ENCODE results near the gene CCL2.
"Not testable (repeated sequence)": the region's sequence is repeated elsewhere in the genome, so short reads cannot be mapped to it uniquely, and the experiment has no call there.

CCL2 gene

DNA sequence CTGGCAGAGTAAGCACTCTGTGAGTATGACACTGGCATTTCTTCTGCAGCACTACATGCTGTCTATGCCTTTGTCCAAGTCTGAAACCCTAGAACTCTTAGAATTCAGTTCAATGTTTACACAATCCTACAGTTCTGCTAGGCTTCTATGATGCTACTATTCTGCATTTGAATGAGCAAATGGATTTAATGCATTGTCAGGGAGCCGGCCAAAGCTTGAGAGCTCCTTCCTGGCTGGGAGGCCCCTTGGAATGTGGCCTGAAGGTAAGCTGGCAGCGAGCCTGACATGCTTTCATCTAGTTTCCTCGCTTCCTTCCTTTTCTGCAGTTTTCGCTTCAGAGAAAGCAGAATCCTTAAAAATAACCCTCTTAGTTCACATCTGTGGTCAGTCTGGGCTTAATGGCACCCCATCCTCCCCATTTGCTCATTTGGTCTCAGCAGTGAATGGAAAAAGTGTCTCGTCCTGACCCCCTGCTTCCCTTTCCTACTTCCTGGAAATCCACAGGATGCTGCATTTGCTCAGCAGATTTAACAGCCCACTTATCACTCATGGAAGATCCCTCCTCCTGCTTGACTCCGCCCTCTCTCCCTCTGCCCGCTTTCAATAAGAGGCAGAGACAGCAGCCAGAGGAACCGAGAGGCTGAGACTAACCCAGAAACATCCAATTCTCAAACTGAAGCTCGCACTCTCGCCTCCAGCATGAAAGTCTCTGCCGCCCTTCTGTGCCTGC lies at the start of gene CCL2:
Gene CCL2, plus strand, starts transcription at position 635 of the 730 bp plus-strand sequence. Its CDS starts 65 bp downstream, at position 700.
- DNase-seq (ENCODE audit: low read depth), result no peak

DNA sequence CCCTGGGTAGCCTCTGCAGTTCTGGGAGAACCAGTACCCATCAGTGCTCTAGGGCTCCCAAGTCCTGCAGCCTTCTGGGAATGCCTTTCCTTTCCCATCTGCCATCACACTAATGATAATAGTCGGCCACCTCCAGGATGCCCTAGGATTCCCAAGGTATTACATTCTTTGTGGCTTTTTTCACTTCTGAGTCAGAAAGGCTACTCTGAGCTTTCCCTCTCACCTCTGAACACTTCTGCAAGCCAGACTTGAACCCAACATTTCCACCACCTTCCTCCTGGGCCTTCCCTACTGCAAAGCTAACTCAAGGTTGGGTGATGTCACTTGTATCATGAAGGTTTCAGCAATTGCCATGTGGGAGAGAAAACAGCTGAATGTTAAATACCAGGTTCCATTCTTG lies 49.7 kb upstream of the CCL2 start:
- no peak for DNase-seq (ENCODE audit: low read depth)

DNA sequence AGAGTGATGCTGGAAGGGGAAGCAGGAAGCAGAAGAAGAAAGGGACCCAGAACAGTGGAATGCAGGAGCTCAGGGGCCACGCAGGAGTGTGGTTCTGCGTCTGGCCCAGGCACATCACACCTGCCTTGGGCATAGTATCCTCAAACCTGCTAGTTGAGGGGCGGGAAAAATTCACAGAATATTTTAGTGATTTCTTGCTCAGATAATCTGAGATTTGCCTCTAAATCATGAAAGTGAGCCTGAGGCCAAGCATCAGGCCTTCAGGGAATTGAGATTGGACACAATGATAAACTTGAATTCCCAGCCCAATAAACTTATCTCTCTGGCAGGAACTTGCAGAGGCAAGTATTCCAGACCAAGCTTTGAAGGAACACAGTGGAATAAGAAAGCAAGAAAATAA lies 48.5 kb upstream of the CCL2 start:
- DNase-seq (ENCODE audit: low read depth), result no peak

DNA sequence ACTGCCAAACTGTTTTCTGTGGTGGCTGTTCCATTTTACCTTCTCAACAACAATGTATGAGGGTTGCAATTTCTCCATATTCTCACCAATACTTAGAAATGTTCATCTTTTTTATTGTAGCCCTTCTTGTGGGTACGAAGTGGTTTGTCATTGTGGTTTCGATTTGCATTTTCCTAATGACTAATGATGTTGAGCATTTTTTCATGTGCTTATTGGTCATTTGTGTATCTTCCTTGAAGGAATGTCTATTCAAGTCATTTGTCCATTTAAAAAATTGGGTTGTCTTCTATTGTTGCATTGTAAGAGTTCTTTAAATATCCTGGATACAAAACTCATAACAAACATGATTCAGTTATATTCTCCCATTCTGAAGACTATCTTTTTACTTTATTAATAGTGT lies 47.5 kb upstream of the CCL2 start:
- DNase-seq (ENCODE audit: low read depth), result no peak

DNA sequence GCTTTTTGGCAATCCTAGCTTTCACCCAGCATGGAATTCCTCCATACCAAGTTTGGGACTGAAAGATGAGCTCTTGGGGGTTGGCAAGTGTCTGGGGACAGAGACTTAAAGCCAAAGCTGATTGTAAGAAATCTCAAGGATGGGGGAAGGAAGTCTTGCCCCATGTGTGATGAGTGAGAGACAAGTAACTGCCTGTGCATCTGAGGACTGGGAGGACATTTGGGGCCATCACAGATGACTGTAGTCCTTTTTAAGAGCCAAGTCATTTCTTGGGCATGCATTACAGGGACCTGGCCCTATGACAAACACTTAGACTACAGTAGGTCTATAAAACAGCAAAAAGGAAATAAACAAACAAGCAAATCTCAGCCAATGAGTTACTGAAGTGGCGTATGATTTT lies 36.3 kb upstream of the CCL2 start:
- no peak for DNase-seq (ENCODE audit: low read depth)

DNA sequence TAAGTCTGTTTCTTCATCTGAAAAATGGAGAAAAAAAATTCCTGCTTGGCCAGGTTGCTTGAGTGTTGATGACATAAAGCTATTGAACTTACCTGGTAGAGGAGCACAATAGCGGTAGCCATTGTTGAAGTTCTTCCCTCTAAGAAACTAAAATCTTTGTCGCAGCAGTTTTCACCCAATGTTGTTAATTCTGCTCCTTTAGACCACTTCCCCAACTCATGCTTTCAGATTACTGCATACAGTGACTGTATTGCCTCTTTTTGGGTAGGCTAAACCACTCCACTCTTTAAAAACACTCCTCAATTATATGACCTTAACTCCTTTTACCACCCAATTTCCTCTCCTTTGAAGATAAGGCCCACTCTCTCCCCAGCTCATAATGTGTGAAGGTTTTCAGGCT lies 35.7 kb upstream of the CCL2 start:
- no peak for DNase-seq (ENCODE audit: low read depth)

DNA sequence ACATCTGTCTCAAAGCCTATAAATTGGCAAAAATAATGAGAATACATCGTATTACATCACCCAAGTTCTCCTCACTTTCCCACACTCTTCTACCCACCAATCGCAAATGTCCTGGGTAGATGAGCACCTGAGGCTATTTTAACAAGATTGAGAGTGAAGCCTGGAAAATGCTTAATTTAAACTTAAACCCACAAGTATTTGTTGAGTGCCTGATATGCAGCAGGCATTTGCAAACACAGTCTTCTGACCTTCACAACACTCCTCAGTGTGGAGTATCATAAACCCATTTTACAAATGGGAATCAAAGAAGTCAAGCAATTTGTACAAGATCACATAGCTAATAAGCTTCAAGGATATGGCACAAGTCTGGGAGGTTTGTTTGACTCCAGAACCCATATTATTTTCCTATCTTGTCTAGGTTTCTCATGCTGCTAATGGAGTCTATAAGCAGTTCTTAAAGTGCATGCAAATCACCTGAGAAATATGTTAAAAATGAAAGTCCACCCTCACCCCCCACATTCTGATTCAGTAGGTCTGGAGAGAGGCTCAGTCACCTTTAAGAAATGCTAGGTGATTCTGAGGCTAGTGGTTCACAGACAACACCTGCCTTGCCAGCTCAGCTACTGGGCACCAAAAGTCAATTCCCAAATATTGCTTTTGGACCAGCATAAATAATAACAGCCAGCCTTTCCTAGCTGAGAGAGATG lies 34.9 kb upstream of the CCL2 start:
- DNase-seq (ENCODE audit: low read depth), result no peak

DNA sequence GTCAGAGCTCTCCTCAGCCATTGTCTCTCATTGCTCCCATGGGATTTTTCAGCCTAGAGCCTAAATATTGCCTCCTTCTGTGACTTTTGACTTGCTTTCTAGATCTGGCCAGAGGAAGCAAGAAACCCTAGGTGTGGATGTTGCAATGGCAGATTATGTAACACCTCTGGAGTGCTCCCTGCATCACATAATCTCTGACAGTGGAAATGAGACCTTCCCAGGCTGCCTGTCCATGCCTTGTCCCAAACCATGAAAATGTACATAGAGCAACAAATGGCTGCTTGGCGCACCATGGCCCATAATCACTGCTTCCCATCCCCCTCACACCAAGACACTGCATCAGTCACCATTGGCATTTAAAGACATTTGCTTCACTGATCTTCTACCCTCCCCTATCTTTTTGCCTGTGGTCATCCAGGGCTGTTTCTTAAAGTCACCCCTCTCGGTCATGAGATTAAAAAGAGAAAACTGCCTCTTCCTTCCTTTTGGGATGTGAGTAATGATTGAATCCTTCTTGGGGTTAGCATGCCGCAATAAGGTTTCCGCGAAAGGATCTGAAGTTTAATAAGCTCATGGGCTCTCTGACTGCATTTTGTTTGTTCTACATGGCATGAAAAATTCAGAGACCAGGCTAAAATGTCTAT lies 34.2 kb upstream of the CCL2 start:
- DNase-seq (ENCODE audit: low read depth), result no peak

DNA sequence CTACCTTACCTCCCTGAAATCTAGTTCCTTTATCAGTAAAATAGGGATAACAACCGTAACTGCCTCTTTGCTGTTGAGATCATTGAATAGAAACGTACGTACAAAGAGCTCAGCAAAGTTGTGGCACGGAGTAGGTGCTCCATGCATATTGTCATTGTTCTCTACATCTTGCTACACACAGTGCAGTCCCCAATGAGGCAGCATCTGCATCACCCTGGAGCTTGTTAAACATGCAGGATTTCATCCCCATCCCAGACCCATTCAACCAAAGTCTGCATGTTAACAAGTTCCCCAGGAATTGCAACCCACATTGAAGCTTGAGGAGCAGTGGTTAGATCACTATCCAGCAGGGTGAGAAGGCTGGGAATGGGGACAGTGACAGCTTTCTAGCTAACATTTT lies 33.7 kb upstream of the CCL2 start:
- DNase-seq (ENCODE audit: low read depth), result no peak

DNA sequence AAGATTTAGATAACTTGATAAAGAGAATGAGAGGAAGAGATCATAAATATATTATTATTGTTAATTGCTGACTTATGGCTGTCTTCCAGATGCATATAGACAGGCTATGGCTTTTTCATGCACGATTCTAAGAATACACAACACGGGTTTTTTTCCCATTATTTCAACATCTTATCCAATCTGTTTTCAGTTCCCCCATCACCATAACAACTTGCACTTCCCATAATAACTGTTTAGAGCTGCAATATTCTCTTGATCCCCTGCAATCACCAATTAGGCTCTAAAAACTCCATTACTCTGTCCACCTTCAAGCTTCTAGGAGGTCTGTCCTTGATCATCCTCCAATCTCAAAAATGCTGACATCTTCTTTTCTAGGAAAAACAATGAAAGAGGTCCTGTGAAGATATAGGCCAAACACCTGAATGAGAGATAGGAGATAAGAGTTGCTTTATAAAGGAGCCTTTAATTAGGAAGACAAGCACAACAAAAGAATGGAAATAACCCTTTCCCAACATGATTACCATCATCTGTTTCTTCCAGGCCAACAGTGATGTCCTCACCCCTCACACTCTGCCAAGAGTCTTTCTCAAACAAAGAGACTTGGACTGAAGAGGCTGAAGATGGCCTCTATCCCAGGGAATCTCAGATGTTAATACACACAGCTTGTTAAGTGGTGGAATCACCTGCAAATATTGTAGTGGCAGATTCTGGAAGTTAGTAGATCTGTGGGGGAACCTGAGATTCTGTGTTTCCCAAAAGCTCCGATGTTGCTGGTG lies 32.2 kb upstream of the CCL2 start:
- DNase-seq (ENCODE audit: low read depth), result no peak

DNA sequence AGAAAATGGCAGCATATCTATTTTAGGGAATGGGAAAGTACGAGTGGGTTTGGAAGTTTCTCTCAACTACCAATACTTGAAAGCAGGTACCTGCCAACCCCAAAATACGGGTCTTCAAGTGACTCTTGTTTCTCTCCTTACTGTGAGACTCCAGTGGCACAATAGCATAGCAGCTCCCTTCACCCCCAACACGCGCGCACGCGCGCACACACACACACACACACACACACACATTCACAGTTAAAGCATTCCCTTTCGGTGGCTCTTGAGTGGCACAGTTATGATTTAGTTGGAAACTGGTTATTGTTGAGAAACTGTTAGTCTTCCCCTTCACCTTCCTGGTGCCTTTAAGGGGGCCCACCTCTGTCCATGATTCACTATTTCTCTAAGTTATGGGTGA lies 30.0 kb upstream of the CCL2 start:
- DNase-seq (ENCODE audit: low read depth), result no peak

DNA sequence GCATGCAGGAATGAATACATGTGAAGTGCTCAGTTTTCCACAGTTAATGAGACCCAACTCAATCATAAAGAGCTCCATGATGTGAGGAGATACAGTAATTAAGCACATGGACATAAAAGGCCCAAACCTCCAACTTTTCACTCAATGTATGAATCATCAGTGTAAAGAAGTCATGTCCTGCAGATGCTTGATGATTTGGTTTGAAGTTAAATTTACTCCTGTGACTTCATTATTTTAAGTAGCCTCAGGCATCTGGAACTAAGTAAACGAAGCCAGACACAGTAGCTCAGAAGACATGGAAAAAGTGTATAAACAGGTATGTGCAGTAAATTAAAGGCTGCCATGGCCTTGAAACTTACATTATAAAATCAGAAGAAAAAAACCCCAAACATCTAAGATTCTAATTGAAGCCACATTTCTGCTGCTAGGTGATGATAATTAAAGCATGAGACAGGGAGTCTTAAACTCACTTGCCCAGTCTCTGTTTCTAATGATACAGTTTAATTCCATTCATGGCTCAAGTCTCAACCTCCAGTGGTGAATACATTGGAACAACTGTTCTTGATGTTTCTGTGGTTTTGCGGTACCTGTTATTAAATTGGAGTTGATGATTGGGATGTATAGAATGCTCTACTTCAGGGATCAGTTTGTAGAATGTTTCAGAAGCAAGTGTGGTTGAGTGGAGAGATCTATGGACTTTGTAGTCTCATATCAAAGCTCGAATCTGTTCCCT lies 28.9 kb upstream of the CCL2 start:
- no peak for DNase-seq (ENCODE audit: low read depth)

DNA sequence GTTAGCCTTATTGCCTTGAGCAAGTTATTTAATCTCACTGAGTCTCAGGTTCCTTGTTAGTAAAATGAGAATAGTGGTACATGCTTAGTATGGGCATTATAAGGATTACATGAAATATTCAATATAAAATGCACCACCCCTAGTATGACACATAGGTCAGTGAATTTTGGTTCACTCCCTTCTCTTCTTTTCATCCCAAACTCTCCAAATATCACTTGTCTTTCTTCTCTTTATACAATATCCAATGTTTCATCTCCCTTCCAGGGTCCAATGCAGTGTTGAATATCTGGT lies 28.4 kb upstream of the CCL2 start:
- DNase-seq (ENCODE audit: low read depth), result no peak

DNA sequence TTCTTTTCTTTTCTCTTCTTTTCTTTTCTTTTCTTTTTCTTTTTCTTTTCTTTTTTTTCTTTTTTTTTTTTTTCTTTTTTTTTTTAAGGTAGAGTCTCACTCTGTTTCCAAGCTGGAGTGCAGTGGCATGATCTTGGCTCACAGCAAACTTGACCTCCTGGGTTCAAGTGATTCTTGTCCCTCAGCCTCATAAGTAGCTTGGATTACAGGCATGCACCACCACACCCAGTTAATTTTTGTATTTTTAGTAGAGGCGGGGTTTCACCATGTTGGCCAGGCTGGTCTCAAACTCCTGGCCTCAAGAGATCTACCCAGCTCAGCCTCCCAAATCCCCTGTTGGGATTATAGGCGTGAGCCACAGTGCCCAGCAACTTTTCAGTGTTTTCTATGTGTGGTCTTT lies 27.8 kb upstream of the CCL2 start:
- not testable (repeated sequence) for DNase-seq (ENCODE audit: low read depth)

DNA sequence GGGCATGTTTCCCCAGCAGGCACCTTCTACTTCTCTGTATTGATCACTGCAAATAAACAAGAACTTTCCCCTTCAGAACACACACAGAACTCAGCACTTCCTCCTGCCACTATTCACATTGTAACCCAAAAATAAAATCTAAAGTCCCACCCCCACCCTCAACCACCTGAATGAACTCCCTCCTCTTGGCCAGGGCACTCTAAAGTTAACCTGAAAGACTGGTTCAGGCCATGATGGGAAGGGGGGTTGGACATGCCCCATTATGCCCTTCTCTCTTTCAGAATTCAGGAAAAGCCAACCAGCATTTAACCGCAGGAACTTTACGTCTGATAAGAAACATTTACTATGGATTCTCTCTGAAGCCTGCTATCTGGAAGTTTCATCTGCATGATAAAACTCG lies 27.4 kb upstream of the CCL2 start:
- DNase-seq (ENCODE audit: low read depth), result no peak

DNA sequence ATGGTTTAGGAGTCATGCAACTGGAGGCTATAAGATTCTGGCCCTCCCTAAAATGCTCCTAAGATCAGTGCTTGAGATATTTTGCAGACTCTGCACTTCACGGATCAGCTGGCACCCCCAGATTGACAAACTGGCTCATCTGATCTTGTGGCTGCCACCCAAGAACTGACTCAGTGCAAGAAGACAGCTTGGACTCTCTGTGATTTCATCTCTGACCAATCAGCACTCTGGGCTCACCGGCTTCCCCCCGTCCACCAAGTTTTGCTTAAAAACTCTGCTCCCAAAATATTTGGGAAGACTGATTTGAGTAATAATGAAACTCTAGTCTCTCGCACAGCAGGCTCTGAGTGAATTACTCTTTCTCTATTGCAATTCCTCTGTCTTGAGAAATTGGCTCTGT lies 26.3 kb upstream of the CCL2 start:
- DNase-seq (ENCODE audit: low read depth), result no peak

DNA sequence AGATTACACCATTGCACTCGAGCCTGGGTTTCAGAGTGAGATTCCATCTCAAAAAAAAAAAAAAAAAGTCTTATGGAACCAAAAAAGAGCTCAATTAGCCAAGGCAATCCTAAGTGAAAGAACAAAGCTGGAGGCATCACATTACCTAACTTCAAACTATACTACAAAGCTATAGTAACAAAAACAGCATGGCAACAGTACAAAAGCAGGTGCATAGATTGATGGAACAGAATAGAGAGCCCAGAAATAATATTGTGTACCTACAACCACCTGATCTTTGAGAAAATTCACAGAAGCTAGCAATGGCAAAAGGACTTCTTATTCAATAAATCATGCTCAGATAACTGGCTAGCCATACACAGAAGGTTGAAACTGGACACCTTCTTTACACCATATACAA lies 24.7 kb upstream of the CCL2 start:
- no peak for DNase-seq (ENCODE audit: low read depth)

DNA sequence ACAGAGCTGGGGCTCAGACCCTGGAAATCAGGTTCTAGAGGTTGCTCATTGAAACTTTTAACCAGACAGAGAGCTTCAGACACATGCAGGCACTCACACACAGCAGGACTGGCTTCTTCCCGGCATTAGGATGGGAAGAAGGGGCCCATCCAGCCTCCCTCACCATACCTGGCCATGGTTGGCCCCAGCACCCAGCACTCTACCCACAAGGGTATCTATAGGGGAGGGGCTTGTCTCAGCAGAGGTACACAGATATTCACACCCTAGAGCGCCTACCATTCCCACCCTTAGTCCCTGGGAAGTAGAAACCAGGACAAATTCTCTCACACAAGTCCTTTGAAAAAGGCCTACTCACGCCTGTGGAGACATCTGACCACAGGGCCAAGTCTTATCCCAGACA lies 20.5 kb upstream of the CCL2 start:
- DNase-seq (ENCODE audit: low read depth), result no peak

DNA sequence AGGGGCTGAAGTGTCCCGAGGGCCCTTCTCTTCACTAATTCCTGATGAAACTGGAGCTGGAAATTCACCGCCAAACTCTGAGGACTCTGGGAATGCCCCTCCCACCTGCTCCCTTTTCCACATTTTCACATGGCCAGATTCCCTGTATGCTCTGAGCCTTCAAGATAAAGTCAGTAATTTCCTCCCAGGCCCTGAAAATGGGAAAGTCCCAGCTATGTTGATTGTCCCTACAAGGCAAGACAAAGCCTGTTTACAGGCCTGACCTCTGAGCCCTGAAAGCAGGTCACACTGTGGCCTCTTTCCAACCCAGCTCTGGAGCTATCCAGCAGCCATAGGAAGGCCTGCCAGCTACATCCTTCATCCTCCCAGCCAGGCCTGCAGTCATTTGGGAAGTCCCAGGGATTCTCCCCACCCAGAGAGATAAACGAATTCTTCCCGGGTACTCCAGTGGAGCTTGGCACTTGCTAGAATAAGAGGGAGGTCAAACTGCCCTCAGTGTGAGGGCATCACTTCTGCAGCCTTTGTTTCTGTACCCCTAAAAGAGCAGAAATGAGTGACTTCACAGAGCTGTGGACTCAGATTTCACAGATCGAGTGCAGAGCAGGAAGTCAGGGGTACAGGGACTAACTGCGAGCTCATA lies 19.6 kb upstream of the CCL2 start:
- DNase-seq (ENCODE audit: low read depth), result no peak

DNA sequence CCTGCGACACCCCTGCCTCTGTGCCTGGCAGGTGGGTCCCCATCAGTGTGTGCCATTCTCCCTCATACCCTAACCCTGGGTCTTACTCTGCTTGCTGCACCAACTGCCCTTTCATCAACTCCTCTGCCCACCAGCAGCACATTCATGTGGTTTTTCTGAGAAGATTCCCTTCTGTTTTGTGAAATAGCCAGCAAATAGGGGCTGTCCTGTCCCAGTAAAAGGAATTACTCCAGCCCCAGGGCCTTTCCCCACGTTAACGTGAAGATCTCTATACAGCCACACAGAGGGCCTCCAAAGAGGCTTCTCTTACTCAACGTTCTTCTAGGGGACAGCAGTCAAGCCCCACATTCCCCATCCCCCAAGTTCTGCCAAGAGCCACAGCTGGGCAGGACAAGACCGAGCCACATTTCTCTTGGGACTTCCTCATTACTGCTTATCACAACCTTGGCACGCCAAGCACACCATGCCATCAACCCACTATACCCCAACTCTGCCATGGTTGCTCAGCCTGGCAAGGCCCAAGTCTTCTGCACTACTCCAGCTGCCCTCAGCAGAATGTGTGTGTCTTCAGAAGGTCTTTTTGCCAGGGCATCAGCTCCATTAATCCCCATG lies 18.7 kb upstream of the CCL2 start:
- DNase-seq (ENCODE audit: low read depth), result no peak

DNA sequence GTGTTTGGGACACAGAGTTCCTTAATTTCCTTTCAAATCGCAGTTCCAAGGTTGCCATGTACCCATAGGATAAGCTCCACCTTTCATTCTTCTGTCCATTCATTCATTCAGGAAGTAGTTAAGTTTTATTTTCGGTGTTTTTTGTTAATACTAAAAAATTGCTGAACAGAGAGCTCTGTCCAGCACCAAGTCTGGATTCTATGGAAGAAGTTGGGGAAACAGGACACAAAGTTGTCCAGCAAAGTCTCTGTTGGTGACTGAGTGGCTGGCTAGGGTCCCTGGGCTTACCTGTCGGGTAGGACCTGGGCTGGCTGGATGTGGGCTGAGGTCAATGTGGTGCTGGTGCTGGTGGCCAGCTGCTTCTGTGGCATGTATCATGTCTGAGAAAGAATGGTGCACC lies 17.6 kb upstream of the CCL2 start:
- DNase-seq (ENCODE audit: low read depth), result no peak

Measured in stimulated activated CD4-positive, alpha-beta T cell treated with anti-CD3 and anti-CD28 coated beads, Interleukin-2, amount 100 ng/mL, for 4 hours (primary cell).